GM12873 (cell line): ENCODE measurements around the gene IFNL4.
A peak's percentile ranks its signal among the peaks of the same experiment; 100 is the strongest.

Source experiments
- CTCF ChIP-seq: IDR thresholded peaks from 2 replicates; pipeline ENCODE4 v1.5.1; 2012; ENCODE audit warnings: low read depth, mild to moderate bottlenecking, moderate library complexity, low read length, control low read depth; ENCODE audit not compliant: insufficient read depth; ENCODE audit errors: missing control alignments

Gene IFNL4

GRCh38 chr19:39238944-39239343 is 9.7 kb downstream of the IFNL4 start:
- TF ChIP-seq CTCF: no peak

GRCh38 chr19:39238209-39238608 is 10.4 kb downstream of the IFNL4 start:
- no peak for TF ChIP-seq CTCF

GRCh38 chr19:39237200-39238184 is 11.2 kb downstream of the IFNL4 start:
- TF ChIP-seq CTCF: no peak

GRCh38 chr19:39236527-39236926 is 12.1 kb downstream of the IFNL4 start:
- no peak for TF ChIP-seq CTCF

GRCh38 chr19:39232708-39233107 is 15.9 kb downstream of the IFNL4 start:
- TF ChIP-seq CTCF: no peak

GRCh38 chr19:39230096-39230764 is 18.4 kb downstream of the IFNL4 start:
- no peak for TF ChIP-seq CTCF

GRCh38 chr19:39224910-39225309 is 23.7 kb downstream of the IFNL4 start:
- peak; percentile 13 for TF ChIP-seq CTCF
